ENCODE data around the gene UNC13B. TPM values are rescaled to one million over a fixed set of nuclear protein-coding genes. Genes with fewer than 3 reads are reported as not detected.

UNC13B gene
- total and polyA plus RNA-seq, 7 donors: 7.0 to 12.9 (median 10.5) TPM

- Histone ChIP-seq H3K9me3 (no peaks in the 10 kb centered on the region), H3K4me1 (peaks cover 28% of the 10 kb centered on the region), H3K27me3 (ENCODE audit: insufficient read depth in 3 of 3, low read length in 2 of 3) (no peaks in the 10 kb centered on the region), H3K27ac (no peak overlapping the region), H3K36me3 (ENCODE audit: insufficient read depth in 1 of 2, low read depth in 1 of 2) (peaks cover 0 to 10% of the 10 kb centered on the region in 2 donors), H3K4me3 (no peak overlapping the region)
- no peak for TF ChIP-seq CTCF (IDR thresholded peaks at IDR 0.05)
- 86 to 93% (median 92%) methylated on average over 6 of the region's 6 CpGs for WGBS, 3 donors
- no peak for ATAC-seq
- intact Hi-C loops (cut with DNase I): loop anchor here in 1 of 2 donors (10.0 kb wide), 2 partner anchors 59 to 271 kb away; a partner anchor contains a TSS
- no peak for DNase-seq
Measured at GRCh38 chr9:35294066-35294465, 132.3 kb downstream of the UNC13B start.

- DNase-seq (no peak), ATAC-seq (no peak)
- no peak overlapping the region for H3K27ac ChIP-seq
- no peak overlapping the region for H3K4me3 ChIP-seq
- no peaks in the 10 kb centered on the region for H3K27me3 ChIP-seq (ENCODE audit: insufficient read depth in 3 of 3, low read length in 2 of 3)
- intact Hi-C loops (cut with DNase I): loop anchor here in 1 of 2 donors (10.0 kb wide), 2 partner anchors 60 to 270 kb away; a partner anchor contains a TSS
- H3K9me3 ChIP-seq: no peaks in the 10 kb centered on the region
- H3K4me1 ChIP-seq: peaks cover 24% of the 10 kb centered on the region
- H3K36me3 ChIP-seq (ENCODE audit: insufficient read depth in 1 of 2, low read depth in 1 of 2): peaks cover 0 to 10% of the 10 kb centered on the region in 2 donors
- WGBS, 3 donors: 86 to 94% (median 89%) methylated on average over 6 of the region's 6 CpGs
- no peak for TF ChIP-seq CTCF (IDR thresholded peaks at IDR 0.05)
Measured at GRCh38 chr9:35294556-35294955, 132.7 kb downstream of the UNC13B start.

DNA sequence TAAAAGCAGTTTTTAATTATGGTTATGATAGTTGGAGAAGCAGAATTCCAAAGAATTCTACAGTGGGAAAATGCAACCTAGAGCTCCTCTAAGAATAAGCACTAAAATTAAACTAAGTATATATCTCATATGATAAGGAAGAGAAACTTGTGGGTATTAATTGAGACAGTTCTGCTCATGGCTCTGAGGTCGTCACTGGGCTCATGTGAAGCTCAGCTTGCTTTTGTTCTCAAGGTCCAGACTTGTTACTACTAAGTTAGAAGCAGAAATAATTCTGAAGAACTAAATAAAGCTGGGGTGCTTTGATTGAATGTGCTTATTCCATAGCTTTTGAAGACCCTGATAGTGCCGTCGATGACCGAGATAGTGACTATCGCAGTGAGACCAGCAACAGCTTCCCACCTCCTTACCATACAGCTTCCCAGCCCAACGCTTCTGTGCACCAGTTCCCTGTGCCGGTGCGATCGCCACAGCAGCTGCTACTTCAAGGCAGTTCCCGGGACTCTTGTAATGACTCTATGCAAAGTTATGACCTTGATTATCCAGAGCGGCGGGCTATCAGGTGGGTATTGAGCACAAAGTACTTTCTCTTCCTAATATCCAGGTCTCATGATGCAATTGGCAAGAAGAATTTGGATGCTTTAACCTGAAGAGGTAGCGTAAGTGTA, 133.7 kb downstream of the UNC13B start:
- ATAC-seq (no peak), DNase-seq (no peak)
- WGBS, 3 donors: 92 to 96% (median 93%) methylated on average over 13 of the region's 13 CpGs
- intact Hi-C loops (cut with DNase I): loop anchor here in 1 of 2 donors (10.0 kb wide), 2 partner anchors 61 to 269 kb away; a partner anchor contains a TSS
- no peak overlapping the region for H3K27ac ChIP-seq
- H3K27me3 ChIP-seq (ENCODE audit: insufficient read depth in 3 of 3, low read length in 2 of 3): no peaks in the 10 kb centered on the region
- no peaks in the 10 kb centered on the region for H3K9me3 ChIP-seq
- H3K4me1 ChIP-seq: peaks cover 24% of the 10 kb centered on the region
- H3K36me3 ChIP-seq (ENCODE audit: insufficient read depth in 1 of 2, low read depth in 1 of 2): peaks cover 0 to 14% of the 10 kb centered on the region in 2 donors
- TF ChIP-seq CTCF (IDR thresholded peaks at IDR 0.05): no peak
- H3K4me3 ChIP-seq: no peak overlapping the region

GRCh38 chr9:35303567-35303966, 141.8 kb downstream of the UNC13B start:
- intact Hi-C loops (cut with DNase I): no loop called here
- 91 to 96% (median 95%) methylated on average over 1 of the region's 1 CpG for WGBS, 3 donors

More at GRCh38 chr9:35303567-35303966, 141.8 kb downstream of the UNC13B start:
- no peaks in the 10 kb centered on the region for H3K27me3 ChIP-seq (ENCODE audit: insufficient read depth in 3 of 3, low read length in 2 of 3)
- no peak overlapping the region for H3K27ac ChIP-seq
- DNase-seq (no peak), ATAC-seq (no peak)
- H3K9me3 ChIP-seq: no peaks in the 10 kb centered on the region
- no peaks in the 10 kb centered on the region for H3K4me1 ChIP-seq
- no peak for TF ChIP-seq CTCF (IDR thresholded peaks at IDR 0.05)
- H3K36me3 ChIP-seq (ENCODE audit: insufficient read depth in 1 of 2, low read depth in 1 of 2): peaks cover 0 to 10% of the 10 kb centered on the region in 2 donors
- H3K4me3 ChIP-seq: no peak overlapping the region

Measured in psoas muscle (tissue), 8 donors.